HepG2 (cell line): ENCODE results near the gene AMHR2. TPM values are rescaled to one million over a fixed set of nuclear protein-coding genes. Genes with fewer than 3 reads are reported as not detected.
A peak's percentile ranks its signal among the peaks of the same experiment; 100 is the strongest.

Experiments used
- CEBPB ChIP-seq: IDR thresholded peaks from 2 replicates; pipeline ENCODE4 v1.6.1; 2011; ENCODE audit warnings: low read depth, low read length, improper control_type of control experiment, borderline replicate concordance
- DPF2 ChIP-seq: sonication (generic); formaldehyde crosslinking; IDR thresholded peaks from 2 replicates; pipeline ENCODE4 v1.4.0; 2020; ENCODE audit warnings: mild to moderate bottlenecking, low read depth, missing genetic modification reagents, borderline replicate concordance
- GABPB1 ChIP-seq: IDR thresholded peaks from 2 replicates; pipeline ENCODE4 v1.6.1; 2016; ENCODE audit warnings: mild to moderate bottlenecking, missing genetic modification reagents, moderate library complexity, missing compliant biosample characterization
- GMEB2 ChIP-seq: IDR thresholded peaks from 2 replicates; pipeline ENCODE4 v1.6.1; 2016; ENCODE audit warnings: missing biosample characterization, missing genetic modification reagents, low read depth
- IKZF5 ChIP-seq: IDR thresholded peaks from 2 replicates; pipeline ENCODE4 v1.6.1; 2018; ENCODE audit warnings: missing genetic modification reagents, mild to moderate bottlenecking, missing compliant biosample characterization
- RFX3 ChIP-seq: IDR thresholded peaks from 2 replicates; pipeline ENCODE4 v1.6.1; 2016; ENCODE audit warnings: missing biosample characterization, missing genetic modification reagents
- SETDB1 ChIP-seq: sonication (generic); formaldehyde crosslinking; IDR thresholded peaks from 2 replicates; pipeline ENCODE4 v1.5.1; 2020; ENCODE audit warnings: missing genetic modification reagents, mild to moderate bottlenecking, borderline replicate concordance
- TCF7 ChIP-seq: sonication (generic); IDR thresholded peaks from 2 replicates; pipeline ENCODE4 v1.6.1; 2016; ENCODE audit warnings: antibody characterized with exemption, low read depth
- ZBTB49 ChIP-seq: sonication (generic); formaldehyde crosslinking; IDR thresholded peaks from 2 replicates; pipeline ENCODE4 v1.4.0; 2020; ENCODE audit warnings: missing genetic modification reagents, borderline replicate concordance
- ZGPAT ChIP-seq: IDR thresholded peaks from 2 replicates; pipeline ENCODE4 v1.6.1; 2016; ENCODE audit warnings: mild to moderate bottlenecking
- ZNF280D ChIP-seq: sonication (generic); formaldehyde crosslinking; IDR thresholded peaks from 2 replicates; pipeline ENCODE4 v1.5.1; 2020; ENCODE audit warnings: mild to moderate bottlenecking, missing genetic modification reagents
- ZNF430 ChIP-seq: sonication (generic); formaldehyde crosslinking; IDR thresholded peaks from 2 replicates; pipeline ENCODE4 v1.9.0; 2021; ENCODE audit warnings: mild to moderate bottlenecking, missing genetic modification reagents
- ZNF770 ChIP-seq: sonication (generic); formaldehyde crosslinking; IDR thresholded peaks from 2 replicates; pipeline ENCODE4 v1.5.0; 2020; ENCODE audit warnings: mild to moderate bottlenecking, missing genetic modification reagents
- polyA plus RNA-seq, 8 experiments: library from polyadenylated mRNA; depleted of rRNA in 3 of 8; stranded (reverse) in 7 of 8; unstranded in 1 of 8; fragments of >200 nt; fragmentation: Illumina TruSeq in 4 of 8; extraction: Trizol in 4 of 8; gene quantifications; 2 replicates each; pipeline versions ENCODE4 v1.2.1 to v1.2.3, GENCODE V29; 2011 to 2016; ENCODE audit warnings: low read depth in 4 of 8, missing spikeins in 1 of 8, mixed read lengths in 1 of 8; ENCODE audit not compliant: insufficient read depth in 1 of 8
- total RNA-seq, 5 experiments: library from RNA; depleted of rRNA; stranded (reverse); fragments of >200 nt; fragmentation: Illumina TruSeq; extraction: Trizol; gene quantifications; 2 replicates each; pipeline ENCODE4 v1.2.3, GENCODE V29; 2016; ENCODE audit warnings: low read depth in 1 of 5

AMHR2 gene
- total and polyA plus RNA-seq, 2 of the 13 experiments (the other 11 are each of a cell fraction or from before 2014, with no cell fraction given): 0.24 to 0.58 TPM

GRCh38 chr12:53452159-53453077 is 28.8 kb downstream of the AMHR2 start (continued):
- TF ChIP-seq GABPB1 (no peak; the same call in none of the 2 replicates), ZBTB49 (CRISPR knock-in tag) (no peak), ZGPAT (no peak), ZNF280D (CRISPR knock-in tag) (no peak), ZNF430 (CRISPR knock-in tag) (no peak), SETDB1 (CRISPR knock-in tag) (no peak), DPF2 (CRISPR knock-in tag) (no peak), RFX3 (no peak), ZNF770 (no peak), CEBPB (no peak), GMEB2 (no peak), TCF7 (no peak), IKZF5 (CRISPR knock-in tag) (0 out of 2 replicates have a peak, but pooled peaks have one; percentile 5)
